Neutrophil (primary cell): ENCODE data around the gene CARD19.

Source experiments
- H3K27ac ChIP-seq: fragments of 200-600 bp; sonication (generic); 2 replicates; pipeline ENCODE4 v1.5.1; 2016; ENCODE audit warnings: mild to moderate bottlenecking, moderate library complexity
- H3K27me3 ChIP-seq: fragments of 200-600 bp; sonication (generic); 2 replicates; pipeline ENCODE4 v1.6.0; 2016; ENCODE audit warnings: mild to moderate bottlenecking
- H3K36me3 ChIP-seq: fragments of 200-600 bp; sonication (generic); 2 replicates; pipeline ENCODE4 v1.5.1; 2017
- H3K4me1 ChIP-seq, 2 experiments: fragments of 200-600 bp in 1 of 2; sonication (generic) in 1 of 2; 1 replicate in 1 of 2; 2 replicates in 1 of 2; pipeline versions ENCODE4 v1.5.1 to v1.6.1; 2013 to 2016; ENCODE audit warnings: low read depth in 1 of 2, low read length in 1 of 2, mild to moderate bottlenecking in 1 of 2, moderate library complexity in 1 of 2; ENCODE audit not compliant: control insufficient read depth in 1 of 2, insufficient read depth in 1 of 2
- H3K4me3 ChIP-seq, 2 experiments: fragments of 200-600 bp in 1 of 2; sonication (generic) in 1 of 2; 1 replicate in 1 of 2; 2 replicates in 1 of 2; pipeline ENCODE4 v1.5.1; 2013 to 2016; ENCODE audit warnings: low read depth in 1 of 2, low read length in 1 of 2, mild to moderate bottlenecking in 1 of 2, moderate library complexity in 1 of 2
- H3K9me3 ChIP-seq: fragments of 200-600 bp; sonication (generic); 2 replicates; pipeline ENCODE4 v1.5.1; 2016
- CTCF ChIP-seq: fragments of 200-600 bp; sonication (generic); IDR thresholded peaks from 2 replicates; pipeline ENCODE4 v1.5.1; 2016; ENCODE audit warnings: antibody characterized with exemption

CARD19 gene

GRCh38 chr9:93096131-93096802, at the start of gene CARD19:
CARD19 (plus strand) TSS chr9:93096217; CDS start chr9:93096346, 129 bp downstream.
- H3K4me3 ChIP-seq, result peak within 1 kb of the TSS; percentile 88 to 90
- TF ChIP-seq CTCF, result peak; percentile 46
- H3K27me3 ChIP-seq, result no peaks in the 10 kb centered on the region
- H3K4me1 ChIP-seq, result peaks cover 76 to 85% of the 10 kb centered on the region in 2 experiments
- H3K9me3 ChIP-seq, result no peaks in the 10 kb centered on the region
- no peaks in the 10 kb centered on the region for H3K36me3 ChIP-seq
- peak within 1 kb of the TSS; percentile 93 for H3K27ac ChIP-seq

- no peak overlapping the region for H3K27ac ChIP-seq
- H3K4me1 ChIP-seq, result peaks cover 68 to 83% of the 10 kb centered on the region in 2 experiments
- no peak for TF ChIP-seq CTCF
- H3K4me3 ChIP-seq, result no peak overlapping the region
- no peaks in the 10 kb centered on the region for H3K9me3 ChIP-seq
- H3K36me3 ChIP-seq, result no peaks in the 10 kb centered on the region
- H3K27me3 ChIP-seq, result no peaks in the 10 kb centered on the region
Measured at GRCh38 chr9:93048566-93049448, 47.2 kb upstream of the CARD19 start.

DNA sequence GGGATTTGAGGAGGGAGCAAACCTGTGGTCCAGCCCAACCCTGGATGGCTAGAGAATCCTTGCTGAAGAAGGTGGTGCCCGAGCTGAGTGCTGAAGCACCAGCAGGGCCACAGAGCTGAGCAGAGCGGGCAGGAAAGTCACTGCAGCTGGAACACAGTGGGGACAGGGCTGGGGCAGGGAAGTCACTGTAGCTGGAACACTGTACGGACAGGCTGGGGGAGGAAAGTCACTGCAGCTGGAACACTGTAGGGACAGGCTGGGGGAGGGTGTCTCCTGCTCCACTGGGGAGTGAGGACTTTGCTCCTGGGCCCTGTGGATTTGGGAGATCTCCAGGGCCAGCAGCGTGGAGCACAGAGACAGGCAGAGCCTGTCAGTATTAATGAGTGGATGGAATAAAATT, 46.5 kb upstream of the CARD19 start:
- no peaks in the 10 kb centered on the region for H3K9me3 ChIP-seq
- TF ChIP-seq CTCF, result no peak

GRCh38 chr9:93050231-93050630, 45.8 kb upstream of the CARD19 start:
- H3K4me1 ChIP-seq, result peaks cover 68 to 83% of the 10 kb centered on the region in 2 experiments
- TF ChIP-seq CTCF, result no peak
- H3K27ac ChIP-seq, result no peak overlapping the region
- no peaks in the 10 kb centered on the region for H3K9me3 ChIP-seq
- H3K27me3 ChIP-seq, result no peaks in the 10 kb centered on the region
- H3K36me3 ChIP-seq, result no peaks in the 10 kb centered on the region
- H3K4me3 ChIP-seq, result no peak overlapping the region

More for the DNA sequence above, 46.5 kb upstream of the CARD19 start:
- Histone ChIP-seq H3K27ac (no peak overlapping the region), H3K27me3 (no peaks in the 10 kb centered on the region), H3K4me3 (no peak overlapping the region), H3K4me1 (peaks cover 68 to 83% of the 10 kb centered on the region in 2 experiments), H3K36me3 (no peaks in the 10 kb centered on the region)

GRCh38 chr9:93051680-93052089, 44.3 kb upstream of the CARD19 start:
- Histone ChIP-seq H3K36me3 (no peaks in the 10 kb centered on the region), H3K27ac (no peak overlapping the region), H3K4me1 (peaks cover 66 to 81% of the 10 kb centered on the region in 2 experiments), H3K4me3 (no peak overlapping the region), H3K9me3 (no peaks in the 10 kb centered on the region), H3K27me3 (no peaks in the 10 kb centered on the region)
- no peak for TF ChIP-seq CTCF
